Measurements from ENCODE around the gene SF3A1. TPM values are rescaled to one million over a fixed set of nuclear protein-coding genes. Genes with fewer than 3 reads are reported as not detected.

SF3A1 gene
- total RNA-seq, 1 donor from 2014 or later = 18.8 TPM

DNA sequence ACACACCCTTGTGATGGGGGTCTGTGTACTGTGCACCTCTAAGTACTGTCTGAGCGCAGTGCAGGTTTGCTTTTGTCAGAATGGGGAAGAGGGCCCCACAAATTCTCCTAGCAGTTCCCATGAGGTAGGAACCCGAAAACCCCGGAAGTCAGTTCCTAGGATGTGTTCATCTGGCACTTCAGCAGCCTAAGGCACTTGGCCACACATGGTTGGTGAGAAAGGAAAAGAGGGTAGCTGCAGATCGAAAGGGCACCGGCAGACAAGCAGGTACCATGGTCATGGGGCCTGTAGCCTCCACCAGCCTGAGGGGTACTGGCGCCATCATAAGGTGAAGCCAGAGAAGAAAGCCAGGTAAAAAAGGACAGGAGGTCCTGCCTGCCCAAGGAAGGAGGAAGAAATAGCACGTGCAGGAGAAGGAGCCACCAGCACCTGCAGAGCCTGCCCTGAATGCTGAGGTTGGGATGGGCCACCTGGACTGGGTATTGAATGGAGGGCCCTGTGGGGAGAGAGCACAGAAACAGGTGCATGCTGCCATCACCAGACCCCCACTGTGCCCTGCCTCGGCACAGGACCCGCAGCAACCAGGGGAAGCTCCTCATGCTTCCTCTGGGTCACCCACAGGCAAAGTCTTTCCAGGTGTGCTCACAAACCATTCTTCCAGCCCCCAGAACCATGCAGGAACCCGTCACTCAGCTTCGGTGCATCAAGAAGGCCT is 59.3 kb downstream of the SF3A1 start:
- no peaks in the 10 kb centered on the region for H3K27me3 ChIP-seq (ENCODE audit: control insufficient read depth in 3 of 3, insufficient read depth in 3 of 3, low read length in 3 of 3)
- H3K36me3 ChIP-seq (ENCODE audit: control insufficient read depth in 3 of 3, insufficient read depth in 3 of 3, low read length in 3 of 3) = peaks cover 31 to 40% (median 36%) of the 10 kb centered on the region in 3 donors
- H3K4me1 ChIP-seq (ENCODE audit: control insufficient read depth in 3 of 3, insufficient read depth in 3 of 3, low read length in 3 of 3) = peaks cover 19 to 21% (median 21%) of the 10 kb centered on the region in 3 donors
- no peak overlapping the region for H3K9ac ChIP-seq (ENCODE audit: low read depth in 1 of 3, low read length in 3 of 3)
- no peaks in the 10 kb centered on the region for H3K9me3 ChIP-seq (ENCODE audit: control insufficient read depth in 3 of 3, low read length in 3 of 3)
- H3K4me3 ChIP-seq (ENCODE audit: low read length in 3 of 3) = no peak overlapping the region
- H3K27ac ChIP-seq (ENCODE audit: low read depth, low read length) = no peak overlapping the region

DNA sequence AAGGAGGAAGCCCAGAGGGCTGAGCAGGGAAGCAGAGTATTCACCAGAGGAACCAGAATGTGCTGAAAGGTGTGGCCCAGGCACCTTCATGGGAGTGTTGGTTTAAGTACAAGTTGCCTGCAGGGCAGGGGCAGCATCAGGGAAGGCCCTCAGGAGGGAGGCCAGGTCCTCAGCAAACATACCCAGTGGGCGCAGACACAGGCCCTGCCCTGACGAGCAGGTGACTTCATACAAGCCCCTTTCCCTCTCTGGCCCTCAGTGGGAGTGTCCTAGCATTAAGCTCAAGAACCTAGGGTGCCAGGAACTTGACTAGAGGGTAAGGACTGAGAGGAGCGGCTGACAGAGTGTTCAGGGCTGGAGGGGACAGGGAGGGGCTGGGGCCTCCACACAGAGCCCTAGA is 59.9 kb downstream of the SF3A1 start:
- Histone ChIP-seq H3K27me3 (ENCODE audit: control insufficient read depth in 3 of 3, insufficient read depth in 3 of 3, low read length in 3 of 3) (no peaks in the 10 kb centered on the region), H3K27ac (ENCODE audit: low read depth, low read length) (no peak overlapping the region), H3K9ac (ENCODE audit: low read depth in 1 of 3, low read length in 3 of 3) (no peak overlapping the region), H3K4me3 (ENCODE audit: low read length in 3 of 3) (no peak overlapping the region), H3K4me1 (ENCODE audit: control insufficient read depth in 3 of 3, insufficient read depth in 3 of 3, low read length in 3 of 3) (peaks cover 15 to 20% (median 17%) of the 10 kb centered on the region in 3 donors), H3K9me3 (ENCODE audit: control insufficient read depth in 3 of 3, low read length in 3 of 3) (no peaks in the 10 kb centered on the region), H3K36me3 (ENCODE audit: control insufficient read depth in 3 of 3, insufficient read depth in 3 of 3, low read length in 3 of 3) (peaks cover 34 to 40% (median 38%) of the 10 kb centered on the region in 3 donors)

DNA sequence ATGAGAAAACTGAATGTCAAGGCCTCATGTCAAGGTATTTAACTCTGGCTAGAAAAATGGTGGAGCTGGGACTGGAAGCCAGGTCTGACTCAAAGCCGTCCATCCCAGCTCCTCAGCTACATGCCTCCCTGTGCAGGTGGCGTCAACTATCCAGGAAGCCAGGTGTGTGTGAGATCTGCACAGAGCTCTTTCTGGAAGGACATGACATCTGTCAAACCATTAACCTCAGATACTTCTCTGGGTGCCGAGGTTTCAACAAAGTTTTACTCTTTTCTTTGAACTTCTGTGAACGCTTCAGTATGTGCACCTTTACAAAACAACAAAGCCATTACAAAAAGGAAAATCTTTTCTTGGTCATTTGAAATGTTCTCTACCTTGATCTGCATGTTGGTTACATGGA is 60.4 kb downstream of the SF3A1 start:
- Histone ChIP-seq H3K4me3 (ENCODE audit: low read length in 3 of 3) (no peak overlapping the region), H3K9ac (ENCODE audit: low read depth in 1 of 3, low read length in 3 of 3) (no peak overlapping the region), H3K9me3 (ENCODE audit: control insufficient read depth in 3 of 3, low read length in 3 of 3) (no peaks in the 10 kb centered on the region), H3K27ac (ENCODE audit: low read depth, low read length) (no peak overlapping the region), H3K4me1 (ENCODE audit: control insufficient read depth in 3 of 3, insufficient read depth in 3 of 3, low read length in 3 of 3) (peaks cover 15 to 20% (median 17%) of the 10 kb centered on the region in 3 donors), H3K27me3 (ENCODE audit: control insufficient read depth in 3 of 3, insufficient read depth in 3 of 3, low read length in 3 of 3) (no peaks in the 10 kb centered on the region), H3K36me3 (ENCODE audit: control insufficient read depth in 3 of 3, insufficient read depth in 3 of 3, low read length in 3 of 3) (peaks cover 34 to 38% (median 38%) of the 10 kb centered on the region in 3 donors)

DNA sequence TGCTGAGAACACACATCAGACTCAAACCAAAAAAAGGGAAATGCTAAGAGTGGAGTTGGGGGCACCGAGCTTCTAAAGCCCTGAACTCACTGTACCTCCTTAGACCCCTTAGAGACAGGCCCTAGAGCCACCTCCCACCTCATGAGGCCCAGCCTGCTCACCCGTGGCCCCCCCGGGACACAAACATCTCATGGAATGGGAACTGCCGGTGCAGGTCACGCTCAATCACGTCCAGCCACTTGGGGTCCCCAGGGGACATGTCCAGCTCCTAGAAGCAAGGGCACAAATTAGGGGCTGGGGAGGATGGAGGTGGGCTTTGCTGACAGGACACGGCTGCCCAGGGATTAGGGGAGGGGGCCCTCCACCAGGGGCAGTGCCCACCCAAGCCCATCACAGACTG is 61.1 kb downstream of the SF3A1 start:
- Histone ChIP-seq H3K36me3 (ENCODE audit: control insufficient read depth in 3 of 3, insufficient read depth in 3 of 3, low read length in 3 of 3) (peaks cover 34 to 38% (median 35%) of the 10 kb centered on the region in 3 donors), H3K27ac (ENCODE audit: low read depth, low read length) (no peak overlapping the region), H3K4me1 (ENCODE audit: control insufficient read depth in 3 of 3, insufficient read depth in 3 of 3, low read length in 3 of 3) (peaks cover 15 to 20% (median 19%) of the 10 kb centered on the region in 3 donors), H3K4me3 (ENCODE audit: low read length in 3 of 3) (no peak overlapping the region), H3K9me3 (ENCODE audit: control insufficient read depth in 3 of 3, low read length in 3 of 3) (no peaks in the 10 kb centered on the region), H3K27me3 (ENCODE audit: control insufficient read depth in 3 of 3, insufficient read depth in 3 of 3, low read length in 3 of 3) (no peaks in the 10 kb centered on the region), H3K9ac (ENCODE audit: low read depth in 1 of 3, low read length in 3 of 3) (no peak overlapping the region)

DNA sequence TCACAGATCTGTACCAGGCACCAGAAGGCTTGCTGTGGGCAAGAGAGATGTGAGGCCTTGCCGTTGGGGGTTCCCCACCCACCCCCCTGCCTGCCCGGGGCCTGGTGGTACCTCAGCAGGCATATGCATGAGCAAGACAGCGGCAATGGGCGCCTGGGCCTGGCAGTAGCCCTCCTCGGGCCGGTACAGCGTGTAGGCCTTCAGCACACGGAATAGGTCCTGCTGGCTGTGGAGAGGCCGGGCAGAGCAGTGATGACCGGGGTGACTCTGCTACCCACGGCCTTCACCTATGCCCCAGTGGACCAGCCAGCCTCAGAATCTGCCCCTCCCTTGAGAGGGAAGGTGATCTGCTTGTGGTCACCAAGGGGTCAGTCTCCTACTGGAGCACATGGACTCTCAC is 61.9 kb downstream of the SF3A1 start:
- Histone ChIP-seq H3K9me3 (ENCODE audit: control insufficient read depth in 3 of 3, low read length in 3 of 3) (no peaks in the 10 kb centered on the region), H3K27ac (ENCODE audit: low read depth, low read length) (no peak overlapping the region), H3K27me3 (ENCODE audit: control insufficient read depth in 3 of 3, insufficient read depth in 3 of 3, low read length in 3 of 3) (no peaks in the 10 kb centered on the region), H3K4me1 (ENCODE audit: control insufficient read depth in 3 of 3, insufficient read depth in 3 of 3, low read length in 3 of 3) (peaks cover 20 to 25% (median 24%) of the 10 kb centered on the region in 3 donors), H3K36me3 (ENCODE audit: control insufficient read depth in 3 of 3, insufficient read depth in 3 of 3, low read length in 3 of 3) (peaks cover 34 to 38% (median 35%) of the 10 kb centered on the region in 3 donors), H3K9ac (ENCODE audit: low read depth in 1 of 3, low read length in 3 of 3) (no peak overlapping the region), H3K4me3 (ENCODE audit: low read length in 3 of 3) (no peak overlapping the region)

DNA sequence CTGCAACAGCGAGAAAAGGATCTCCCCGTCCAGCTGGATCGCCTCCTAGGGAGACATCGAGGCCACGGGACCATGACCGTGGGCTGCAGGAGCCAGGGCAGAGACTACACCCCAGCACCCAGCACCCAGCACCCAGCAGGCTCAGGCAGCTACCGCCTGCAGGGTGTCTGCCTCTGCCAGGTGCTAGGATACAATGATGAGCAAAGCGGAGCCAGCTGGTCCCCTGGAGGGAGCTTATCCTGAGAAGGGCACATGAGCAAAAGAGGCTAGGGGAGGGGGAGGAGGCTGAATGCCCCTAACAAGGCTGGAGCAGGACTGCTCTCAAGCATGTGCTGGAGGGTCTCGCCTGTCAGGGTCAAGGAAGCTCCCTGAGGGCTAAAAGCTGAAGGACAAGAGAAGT is 62.6 kb downstream of the SF3A1 start:
- Histone ChIP-seq H3K36me3 (ENCODE audit: control insufficient read depth in 3 of 3, insufficient read depth in 3 of 3, low read length in 3 of 3) (peaks cover 33 to 36% (median 34%) of the 10 kb centered on the region in 3 donors), H3K9me3 (ENCODE audit: control insufficient read depth in 3 of 3, low read length in 3 of 3) (no peaks in the 10 kb centered on the region), H3K27me3 (ENCODE audit: control insufficient read depth in 3 of 3, insufficient read depth in 3 of 3, low read length in 3 of 3) (no peaks in the 10 kb centered on the region), H3K27ac (ENCODE audit: low read depth, low read length) (no peak overlapping the region), H3K9ac (ENCODE audit: low read depth in 1 of 3, low read length in 3 of 3) (no peak overlapping the region), H3K4me3 (ENCODE audit: low read length in 3 of 3) (no peak overlapping the region), H3K4me1 (ENCODE audit: control insufficient read depth in 3 of 3, insufficient read depth in 3 of 3, low read length in 3 of 3) (peaks cover 21 to 27% (median 25%) of the 10 kb centered on the region in 3 donors)

DNA sequence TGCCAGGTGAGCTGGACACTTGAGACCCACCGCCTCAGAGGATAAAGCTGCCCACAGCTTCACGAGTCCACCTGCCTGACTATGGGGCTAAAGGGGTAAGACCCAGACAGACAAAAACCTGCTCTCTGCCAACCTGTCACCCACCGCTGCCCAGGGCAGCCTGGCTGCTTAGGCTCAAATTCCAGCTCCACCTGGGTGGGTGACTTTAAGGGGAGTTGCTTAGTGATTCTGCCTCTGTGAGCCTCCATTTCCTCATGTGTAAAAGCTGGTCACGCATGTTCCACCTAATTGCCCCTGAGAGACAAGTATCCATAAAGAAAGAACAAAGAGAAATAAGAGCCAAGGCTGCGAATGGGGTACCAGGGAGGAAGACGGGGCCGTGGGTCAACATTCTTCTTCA is 63.7 kb downstream of the SF3A1 start:
- Histone ChIP-seq H3K27ac (ENCODE audit: low read depth, low read length) (no peak overlapping the region), H3K9ac (ENCODE audit: low read depth in 1 of 3, low read length in 3 of 3) (no peak overlapping the region), H3K27me3 (ENCODE audit: control insufficient read depth in 3 of 3, insufficient read depth in 3 of 3, low read length in 3 of 3) (no peaks in the 10 kb centered on the region), H3K9me3 (ENCODE audit: control insufficient read depth in 3 of 3, low read length in 3 of 3) (no peaks in the 10 kb centered on the region), H3K36me3 (ENCODE audit: control insufficient read depth in 3 of 3, insufficient read depth in 3 of 3, low read length in 3 of 3) (peaks cover 24 to 34% (median 30%) of the 10 kb centered on the region in 3 donors), H3K4me1 (ENCODE audit: control insufficient read depth in 3 of 3, insufficient read depth in 3 of 3, low read length in 3 of 3) (peaks cover 31 to 37% (median 35%) of the 10 kb centered on the region in 3 donors), H3K4me3 (ENCODE audit: low read length in 3 of 3) (no peak overlapping the region)

DNA sequence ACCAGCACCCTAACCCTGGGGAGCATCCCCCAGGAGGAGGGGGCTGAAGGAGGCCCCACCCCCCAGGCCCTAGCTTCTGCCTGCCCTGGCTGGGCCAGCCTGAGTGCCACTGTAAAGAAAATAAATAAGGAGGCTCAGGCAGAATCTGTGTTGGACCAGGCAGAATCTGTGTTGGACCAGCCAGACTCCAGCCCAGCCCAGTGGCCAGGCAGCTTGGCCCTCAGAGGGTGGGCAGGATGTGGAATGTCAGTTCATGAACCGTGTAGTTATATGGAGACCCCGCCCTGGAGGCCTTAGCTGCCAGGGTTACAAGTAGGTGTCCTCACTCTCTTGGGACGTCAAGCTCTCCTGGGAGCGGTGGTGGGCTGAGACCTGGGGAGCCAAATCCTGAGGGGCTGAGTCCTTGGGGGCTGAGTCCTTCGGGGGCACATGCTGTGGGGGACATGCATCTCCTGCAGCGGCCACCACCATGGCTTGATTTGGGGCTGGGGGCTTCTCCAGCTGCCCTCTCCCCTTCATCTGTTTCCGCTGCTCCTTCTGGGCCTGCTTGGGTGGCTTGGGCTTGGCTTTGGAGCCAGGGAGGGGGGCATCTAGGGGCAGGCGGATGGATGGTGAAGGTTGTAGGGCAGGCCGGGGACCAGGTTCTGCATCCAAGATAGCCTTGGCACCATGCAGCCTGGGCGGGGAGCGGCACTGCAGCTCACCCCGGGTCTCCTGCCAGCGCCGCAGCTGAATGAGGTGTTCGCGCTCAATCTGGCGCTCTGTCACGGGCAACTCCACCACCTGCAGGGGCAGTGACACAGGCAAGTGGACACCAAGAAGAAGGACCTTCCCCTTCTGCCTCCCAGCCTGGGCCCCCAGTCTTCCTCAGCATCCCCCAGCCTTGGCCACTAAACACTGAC is 64.4 kb downstream of the SF3A1 start:
- peak overlapping the region in 1 of 3 donors; percentile 8 for H3K9ac ChIP-seq (ENCODE audit: low read depth in 1 of 3, low read length in 3 of 3)
- H3K27me3 ChIP-seq (ENCODE audit: control insufficient read depth in 3 of 3, insufficient read depth in 3 of 3, low read length in 3 of 3) = no peaks in the 10 kb centered on the region
- H3K36me3 ChIP-seq (ENCODE audit: control insufficient read depth in 3 of 3, insufficient read depth in 3 of 3, low read length in 3 of 3) = peaks cover 20 to 28% (median 27%) of the 10 kb centered on the region in 3 donors
- peak overlapping the region; percentile 71 for H3K27ac ChIP-seq (ENCODE audit: low read depth, low read length)
- H3K9me3 ChIP-seq (ENCODE audit: control insufficient read depth in 3 of 3, low read length in 3 of 3) = no peaks in the 10 kb centered on the region
- no peak overlapping the region for H3K4me3 ChIP-seq (ENCODE audit: low read length in 3 of 3)
- peaks cover 35 to 41% (median 37%) of the 10 kb centered on the region in 3 donors for H3K4me1 ChIP-seq (ENCODE audit: control insufficient read depth in 3 of 3, insufficient read depth in 3 of 3, low read length in 3 of 3)

DNA sequence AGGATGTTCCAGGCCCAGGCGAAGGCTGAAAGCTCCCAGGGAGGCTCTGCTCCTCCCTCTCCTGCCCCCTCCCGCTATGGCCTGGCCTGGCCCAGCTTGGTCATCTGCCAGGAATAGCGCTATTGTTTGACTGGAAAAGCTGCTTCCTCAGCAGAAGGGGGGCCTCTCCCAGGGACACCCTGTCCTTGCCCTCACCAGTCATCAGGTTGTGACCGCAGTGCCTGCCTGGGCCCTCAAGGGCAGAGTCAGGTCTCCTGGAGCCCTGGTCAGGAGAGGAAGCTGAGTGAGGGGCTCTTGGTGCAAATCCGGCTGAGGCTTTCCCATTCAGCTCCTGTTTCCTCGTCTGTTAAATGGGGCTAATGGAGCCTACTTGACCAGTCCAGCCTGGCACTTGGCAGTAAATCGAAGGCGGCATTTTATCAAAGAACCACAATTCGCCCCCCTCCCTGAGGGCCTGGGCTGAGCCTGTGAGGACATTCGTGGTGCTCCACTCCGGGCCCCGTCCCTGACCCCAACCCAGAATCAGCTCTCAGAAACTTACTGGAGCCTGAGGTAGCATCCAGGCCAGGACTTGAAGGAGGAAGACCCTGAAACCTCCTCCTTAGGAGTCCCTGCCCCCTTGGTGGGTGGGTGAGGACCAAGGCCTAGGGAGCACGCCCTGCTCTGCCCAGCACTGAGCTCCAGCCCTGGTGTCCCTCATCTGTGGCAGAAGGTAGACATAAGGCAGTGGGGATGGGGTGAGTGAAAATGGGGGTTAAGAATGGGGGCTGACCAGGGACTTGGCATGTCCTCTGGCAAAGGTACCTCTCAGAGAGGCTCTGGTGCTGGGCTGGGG is 65.4 kb downstream of the SF3A1 start:
- Histone ChIP-seq H3K9me3 (ENCODE audit: control insufficient read depth in 3 of 3, low read length in 3 of 3) (no peaks in the 10 kb centered on the region), H3K36me3 (ENCODE audit: control insufficient read depth in 3 of 3, insufficient read depth in 3 of 3, low read length in 3 of 3) (peaks cover 18 to 23% (median 22%) of the 10 kb centered on the region in 3 donors), H3K4me1 (ENCODE audit: control insufficient read depth in 3 of 3, insufficient read depth in 3 of 3, low read length in 3 of 3) (peaks cover 35 to 43% (median 37%) of the 10 kb centered on the region in 3 donors), H3K27ac (ENCODE audit: low read depth, low read length) (peak overlapping the region; percentile 71), H3K4me3 (ENCODE audit: low read length in 3 of 3) (peak overlapping the region in 1 of 3 donors; percentile 35), H3K9ac (ENCODE audit: low read depth in 1 of 3, low read length in 3 of 3) (peak overlapping the region in 1 of 3 donors; percentile 70), H3K27me3 (ENCODE audit: control insufficient read depth in 3 of 3, insufficient read depth in 3 of 3, low read length in 3 of 3) (no peaks in the 10 kb centered on the region)

Data from skeletal muscle tissue (tissue), 4 donors.